GM19455 (cell line): ENCODE data around the gene GABRR3.
A peak's percentile ranks its signal among the peaks of the same experiment; 100 is the strongest.

Experiments used
- ATAC-seq: cut with Tn5 transposase; IDR thresholded peaks from one replicate; pipeline ENCODE4 v1.9.1; 2021; ENCODE audit not compliant: unreplicated experiment

The GABRR3 gene

GRCh38 chr3:97992547-97993173 lies 42.5 kb downstream of the GABRR3 start:
- ATAC-seq = no peak

DNA sequence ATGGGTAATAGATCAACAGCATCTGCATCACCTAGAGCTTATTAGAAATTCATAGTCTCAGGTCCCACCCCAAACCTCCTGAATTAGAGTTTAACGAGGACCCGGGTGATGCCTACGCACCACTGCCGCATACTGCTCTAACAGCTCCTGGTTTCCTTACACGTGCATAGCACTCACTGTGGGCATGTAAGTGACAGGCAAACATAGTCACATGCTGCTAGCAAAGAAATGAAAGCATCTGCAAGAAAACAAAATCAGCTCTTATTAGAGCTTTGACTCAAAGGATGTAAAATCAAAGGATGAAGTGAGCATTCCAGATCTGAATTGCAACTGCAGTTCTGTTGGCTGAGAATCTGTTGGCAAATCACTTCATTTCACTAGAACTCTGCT lies 43.8 kb downstream of the GABRR3 start:
- no peak for ATAC-seq

DNA sequence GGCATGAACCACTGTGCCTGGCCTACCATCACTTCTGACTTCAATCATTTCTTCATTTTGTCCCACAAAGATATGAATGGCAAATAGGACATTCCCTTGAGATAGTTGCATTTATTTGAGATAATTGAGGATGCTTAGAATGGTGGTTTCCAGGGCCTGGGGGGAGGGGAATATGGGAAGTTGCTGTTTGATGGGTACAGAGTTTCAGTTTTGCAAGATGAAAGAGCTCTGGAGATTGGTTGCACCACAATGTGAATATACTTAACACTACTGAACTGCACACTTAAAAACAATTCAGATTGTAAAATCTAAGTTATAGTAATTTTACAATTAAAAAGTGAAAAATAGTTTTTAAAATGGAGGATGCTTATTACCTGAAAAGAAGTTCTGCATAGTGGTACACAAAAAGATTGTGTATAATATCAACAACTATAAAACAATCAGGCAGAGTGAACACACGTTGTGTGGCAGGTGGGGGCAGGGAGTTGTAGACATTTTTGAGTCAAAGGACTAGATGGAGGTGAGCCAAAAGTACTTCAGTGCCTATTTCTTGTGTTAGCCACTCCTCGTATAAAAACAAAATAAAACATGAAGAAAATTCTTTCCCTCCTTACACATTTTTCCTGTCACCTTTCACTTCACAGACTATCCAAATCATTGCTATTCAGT lies 44.4 kb downstream of the GABRR3 start:
- ATAC-seq = no peak

- ATAC-seq = no peak
These were observed 46.1 kb downstream of the GABRR3 start for GRCh38 chr3:97988784-97989568.

GRCh38 chr3:97987306-97987705 lies 47.8 kb downstream of the GABRR3 start:
- no peak for ATAC-seq

DNA sequence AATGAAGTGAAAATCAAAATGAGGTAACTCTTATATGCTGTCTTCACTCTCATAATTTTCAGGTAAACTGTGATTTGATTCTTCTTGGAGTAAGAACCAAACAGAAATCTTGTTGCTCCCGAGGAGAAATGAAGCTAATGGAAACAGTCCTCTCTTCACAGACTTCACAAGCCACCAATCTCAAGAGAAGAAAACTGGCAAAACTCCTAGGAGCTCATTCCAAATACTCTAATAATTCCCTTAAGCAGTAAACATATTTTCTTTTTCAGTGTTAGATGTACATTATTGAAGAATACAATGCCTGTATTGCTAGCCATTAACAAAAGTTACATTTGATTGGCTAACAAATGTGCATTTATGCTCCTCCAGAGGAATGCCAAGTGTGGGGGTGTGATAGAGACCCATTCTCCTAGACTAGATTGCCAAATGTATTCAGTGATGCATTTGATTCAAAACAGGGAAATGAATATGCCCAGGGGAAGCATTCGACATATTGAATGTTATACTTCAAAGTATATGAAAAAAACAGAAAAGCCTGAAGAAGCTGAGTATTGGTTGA lies 51.1 kb downstream of the GABRR3 start:
- ATAC-seq = no peak

DNA sequence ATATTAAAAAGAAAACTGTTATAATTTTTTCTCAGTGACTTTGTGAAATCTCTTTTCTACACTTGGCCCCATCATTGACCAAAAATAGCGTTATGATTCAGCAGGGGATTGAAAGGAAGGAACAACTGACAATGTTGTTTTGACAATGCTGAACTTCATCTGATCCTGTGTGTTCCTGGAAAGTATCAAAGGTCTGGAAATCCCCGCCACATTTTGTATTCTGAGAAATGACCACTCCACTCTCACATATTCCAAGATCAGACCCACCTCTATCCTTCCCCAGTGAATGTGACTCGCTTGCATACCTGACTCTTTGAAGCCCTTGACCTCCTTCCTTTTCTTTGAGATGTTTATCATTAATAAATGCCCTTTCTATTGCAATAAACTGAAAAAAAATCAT lies 53.2 kb downstream of the GABRR3 start:
- no peak for ATAC-seq

DNA sequence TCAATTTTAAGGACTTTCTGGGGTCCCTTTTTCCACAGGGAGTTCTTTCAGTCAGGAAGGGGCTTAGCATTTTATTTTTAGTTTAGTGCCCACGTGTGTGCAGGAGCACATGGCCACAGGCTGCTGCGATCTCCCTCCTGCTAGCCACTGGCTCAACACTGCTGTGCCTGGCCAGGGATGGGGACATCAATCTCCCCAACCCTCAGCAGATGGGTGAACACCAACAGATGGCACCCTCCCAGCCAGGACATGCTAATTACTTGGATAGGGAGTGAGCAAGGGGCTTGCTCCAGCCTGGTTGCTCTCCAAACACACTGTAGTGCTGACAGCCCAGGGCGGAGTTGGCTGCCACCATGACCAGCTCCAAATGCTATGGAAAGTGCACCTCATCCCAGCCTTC lies 55.5 kb downstream of the GABRR3 start:
- ATAC-seq = no peak

DNA sequence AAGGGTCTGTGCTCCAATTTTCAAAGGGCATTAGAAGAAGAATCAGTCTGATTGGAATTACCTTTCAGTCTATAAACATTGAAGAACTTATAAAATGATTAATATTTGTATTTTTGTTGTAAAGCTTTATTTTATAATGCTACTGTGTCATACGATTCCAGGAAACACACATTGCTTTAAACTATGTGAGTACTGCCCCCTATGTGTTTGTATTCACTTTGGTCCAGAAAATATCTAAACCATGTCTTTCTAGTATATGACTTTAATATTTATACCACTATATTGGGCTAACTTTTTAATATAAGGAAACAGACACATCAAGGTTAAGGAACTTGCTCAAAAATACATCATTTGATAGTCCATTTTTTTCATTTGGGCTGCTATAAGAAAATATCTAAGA lies 59.6 kb downstream of the GABRR3 start:
- ATAC-seq = no peak

DNA sequence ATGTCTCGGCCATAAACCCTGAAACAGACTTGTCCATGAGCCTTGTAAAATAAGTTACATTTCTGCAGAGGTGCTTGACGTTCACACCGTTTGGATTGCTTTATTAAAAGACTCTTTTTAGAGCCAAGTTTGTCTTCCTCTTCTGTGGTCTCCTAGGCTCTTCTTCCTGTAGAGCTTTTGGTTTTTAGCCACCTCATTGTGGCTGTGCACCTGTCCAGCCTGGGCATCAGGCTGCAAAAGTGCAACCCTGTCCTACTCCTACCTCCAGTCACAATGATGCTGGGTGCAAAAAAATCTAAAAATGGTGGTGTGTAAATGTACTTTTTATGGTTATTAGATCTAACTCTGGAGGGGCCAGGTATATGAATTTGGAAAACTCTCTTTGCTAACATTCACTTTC lies 60.1 kb downstream of the GABRR3 start:
- no peak for ATAC-seq

GRCh38 chr3:97972976-97973375 lies 62.1 kb downstream of the GABRR3 start:
- ATAC-seq = no peak

DNA sequence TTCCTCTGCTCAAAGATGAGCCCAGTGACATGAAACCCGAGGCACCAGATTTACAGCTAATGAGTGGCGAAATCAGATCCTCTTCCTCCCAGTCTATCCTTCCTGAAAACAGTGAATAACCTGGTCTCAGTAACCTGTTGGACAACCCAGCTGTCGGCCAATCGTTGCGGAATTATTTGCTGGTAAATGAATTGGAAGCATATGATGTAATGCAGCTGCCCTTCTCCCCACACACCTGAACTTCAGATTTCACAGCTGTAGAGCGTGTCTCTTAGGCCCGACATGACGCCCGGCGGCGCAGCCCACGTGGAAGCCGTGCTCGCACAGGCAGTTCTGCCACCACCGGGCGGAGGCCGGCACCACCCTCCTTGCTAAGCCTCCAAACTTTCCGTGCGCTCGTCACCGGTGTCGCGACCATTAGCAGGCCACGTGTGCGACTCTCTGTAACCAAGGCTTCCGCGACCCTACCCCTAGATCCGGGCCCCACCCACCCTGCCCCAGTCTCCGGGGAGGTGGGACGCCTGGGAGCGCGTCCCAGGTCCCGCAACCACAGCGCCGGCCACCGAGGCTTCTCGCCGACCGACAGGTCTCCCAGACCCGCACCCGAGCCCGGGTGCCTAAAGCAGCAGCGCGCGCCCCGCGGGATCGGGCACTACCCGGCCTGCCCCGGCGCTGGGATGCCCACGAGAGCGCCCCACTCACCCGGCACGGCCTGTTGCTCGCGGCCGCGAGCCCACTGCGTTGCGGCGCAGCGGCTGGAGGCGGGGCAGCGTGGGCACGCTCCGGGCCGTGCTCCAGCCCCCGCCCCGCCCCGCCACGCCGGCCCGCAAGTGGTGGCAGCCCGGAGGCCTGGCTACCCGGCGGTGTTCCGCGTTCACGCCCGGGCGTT lies 63.2 kb downstream of the GABRR3 start, which contains the start of gene RIOX2:
Gene RIOX2 (minus strand): TSS at position 753 of the 889 bp plus-strand sequence. CDS start 4,838 bp downstream, outside the sequence.
- peak; percentile 92 for ATAC-seq

DNA sequence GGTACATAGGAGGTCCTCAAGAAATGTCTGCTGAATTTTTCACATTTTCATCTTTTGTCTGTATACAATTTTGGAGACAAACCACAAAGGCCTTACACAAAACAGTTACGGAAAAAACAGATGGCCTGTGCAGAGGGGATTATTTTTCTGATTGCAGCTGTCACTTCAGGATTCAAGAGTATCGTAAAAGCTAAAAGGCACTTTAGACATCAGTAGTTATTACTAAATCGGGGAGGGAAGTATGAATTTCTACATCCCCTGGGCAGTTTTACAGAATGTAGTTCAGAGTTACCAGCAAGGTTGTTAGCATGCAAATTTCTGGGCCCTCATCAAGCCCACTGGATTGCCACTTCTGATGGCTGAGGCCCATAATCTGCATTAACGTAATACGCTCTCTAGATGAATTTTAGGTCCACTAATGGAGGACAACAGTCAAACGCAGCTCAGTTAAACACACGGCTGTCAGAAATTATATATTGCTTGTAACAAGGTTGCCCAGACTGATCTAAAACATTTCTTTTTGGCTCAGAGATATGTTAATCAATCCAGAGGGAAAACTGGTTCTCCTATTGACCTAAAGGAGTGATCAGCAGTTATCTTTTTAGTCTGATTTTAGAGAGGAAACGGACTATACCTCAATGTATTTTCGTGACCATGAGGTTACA lies 64.0 kb downstream of the GABRR3 start:
- ATAC-seq = no peak

DNA sequence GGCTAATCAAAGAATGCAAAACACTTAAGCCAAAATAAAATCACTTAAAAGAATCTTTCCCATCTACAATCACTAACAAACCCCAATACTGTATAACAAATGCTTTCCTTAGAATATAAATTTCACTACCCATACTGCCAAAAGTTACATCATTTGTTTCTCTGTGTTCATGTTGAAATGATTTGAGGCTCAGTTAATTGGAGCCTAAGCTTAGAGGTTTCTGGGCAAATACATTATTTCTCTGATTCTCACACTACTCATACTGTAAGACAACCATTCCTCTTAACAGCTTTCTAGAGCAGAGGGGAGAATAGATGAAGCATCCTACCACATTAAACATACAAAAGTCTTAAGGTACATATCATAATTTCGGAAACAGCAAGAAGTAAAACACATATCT lies 65.0 kb downstream of the GABRR3 start:
- no peak for ATAC-seq

- no peak for ATAC-seq
These were observed 65.6 kb downstream of the GABRR3 start for GRCh38 chr3:97969541-97969940.

- ATAC-seq = no peak
These were observed 66.7 kb downstream of the GABRR3 start for GRCh38 chr3:97968376-97968775.

GRCh38 chr3:97967966-97968365 lies 67.1 kb downstream of the GABRR3 start:
- ATAC-seq = no peak

- no peak for ATAC-seq
These were observed 73.9 kb downstream of the GABRR3 start for GRCh38 chr3:97960993-97961766.

- ATAC-seq = no peak
These were observed 74.6 kb downstream of the GABRR3 start for GRCh38 chr3:97960551-97960950.
